GM12878 (cell line): ENCODE data around the gene ATP7B. TPM values are rescaled to one million over a fixed set of nuclear protein-coding genes. Genes with fewer than 3 reads are reported as not detected.
A peak's percentile ranks its signal among the peaks of the same experiment; 100 is the strongest.

Experiments
- BMI1 ChIP-seq: fragments of 450-650 bp; IDR thresholded peaks from 2 replicates; pipeline ENCODE4 v1.6.1; 2016; ENCODE audit warnings: mild to moderate bottlenecking, moderate library complexity, borderline replicate concordance
- GATAD2B ChIP-seq: fragments of 450-650 bp; conservative IDR thresholded peaks from 2 replicates; pipeline ENCODE4 v1.6.1; 2017; ENCODE audit warnings: low read depth, mild to moderate bottlenecking, moderate library complexity
- IRF4 ChIP-seq: IDR thresholded peaks from 2 replicates; pipeline ENCODE4 v1.6.1; 2011; ENCODE audit warnings: low read depth, low read length
- LARP7 ChIP-seq: fragments of 450-650 bp; IDR thresholded peaks from 2 replicates; pipeline ENCODE4 v1.6.1; 2017; ENCODE audit warnings: mild to moderate bottlenecking
- MTA2 ChIP-seq: fragments of 450-650 bp; IDR thresholded peaks from 2 replicates; pipeline ENCODE4 v1.6.1; 2016; ENCODE audit warnings: low read depth, mild to moderate bottlenecking, moderate library complexity
- NR2F1 ChIP-seq: fragments of 450-650 bp; conservative IDR thresholded peaks from 2 replicates; pipeline ENCODE4 v1.6.1; 2017; ENCODE audit warnings: mild to moderate bottlenecking
- PAX5 ChIP-seq: IDR thresholded peaks from 2 replicates; pipeline ENCODE4 v1.6.1; 2011; ENCODE audit warnings: low read depth, low read length, borderline replicate concordance
- PAX8 ChIP-seq: fragments of 450-650 bp; IDR thresholded peaks from 2 replicates; pipeline ENCODE4 v1.6.1; 2017; ENCODE audit warnings: mild to moderate bottlenecking, moderate library complexity
- RAD51 ChIP-seq: fragments of 450-650 bp; IDR thresholded peaks from 2 replicates; pipeline ENCODE4 v1.6.1; 2016; ENCODE audit warnings: moderate library complexity, mild to moderate bottlenecking, inconsistent platforms
- RB1 ChIP-seq: fragments of 450-650 bp; formaldehyde crosslinking; IDR thresholded peaks from 2 replicates; pipeline ENCODE4 v1.6.1; 2017; ENCODE audit warnings: mild to moderate bottlenecking, borderline replicate concordance
- RUNX3 ChIP-seq: IDR thresholded peaks from 2 replicates; pipeline ENCODE4 v1.6.1; 2012; ENCODE audit warnings: low read length, inconsistent platforms
- SMARCA5 ChIP-seq: fragments of 450-650 bp; IDR thresholded peaks from 2 replicates; pipeline ENCODE4 v1.6.1; 2017; ENCODE audit warnings: mild to moderate bottlenecking
- SRF ChIP-seq, 2 experiments: IDR thresholded peaks; 2 replicates each; pipeline ENCODE4 v1.6.1; 2011; ENCODE audit warnings: low read depth in 2 of 2, low read length in 2 of 2, mild to moderate bottlenecking in 1 of 2, moderate library complexity in 1 of 2
- STAT1 ChIP-seq: fragments of 450-650 bp; conservative IDR thresholded peaks from 2 replicates; pipeline ENCODE4 v1.6.1; 2014; ENCODE audit warnings: antibody characterized with exemption, mild to moderate bottlenecking
- polyA plus RNA-seq, 11 experiments: library from polyadenylated mRNA; depleted of rRNA in 4 of 11; unstranded in 6 of 11; stranded (reverse) in 5 of 11; fragments of >200 nt; fragmentation: Nextera tagmentation in 4 of 11; fragmentation: Illumina TruSeq in 1 of 11; extraction: Ambion mirVana in 4 of 11; extraction: Trizol in 1 of 11; gene quantifications; 1 replicate in 1 of 11; 2 replicates in 10 of 11; pipeline versions ENCODE4 v1.2.1 to v1.2.3, GENCODE V29; 2011 to 2016; ENCODE audit warnings: inconsistent platforms in 2 of 11, missing spikeins in 2 of 11, low read depth in 1 of 11
- total RNA-seq, 4 experiments: library from RNA; depleted of rRNA in 3 of 4; stranded (reverse); fragments of >200 nt in 3 of 4; fragmentation: Illumina TruSeq in 1 of 4; extraction: Trizol in 1 of 4; gene quantifications; 2 replicates each; pipeline versions ENCODE4 v1.2.1 to v1.2.3, GENCODE V29; 2013 to 2021
- TF ChIP-seq, protein P1 (sequence below): IDR thresholded peaks from 2 replicates; pipeline ENCODE4 v1.6.1; 2012; ENCODE audit warnings: improper control_type of control experiment, low read depth, low read length; ENCODE audit not compliant: insufficient replicate concordance
- TF ChIP-seq, protein P2 (sequence below): IDR thresholded peaks from 2 replicates; pipeline ENCODE4 v1.6.1; 2012; ENCODE audit warnings: low read depth, low read length, improper control_type of control experiment
- TF ChIP-seq, protein P3 (sequence below): fragments of 450-650 bp; IDR thresholded peaks from 2 replicates; pipeline ENCODE4 v1.6.1; 2017; ENCODE audit warnings: mild to moderate bottlenecking, low read depth, inconsistent platforms; ENCODE audit not compliant: poor library complexity, severe bottlenecking
- TF ChIP-seq, protein P4 (sequence below): IDR thresholded peaks from 2 replicates; pipeline ENCODE4 v1.6.1; 2012; ENCODE audit warnings: low read depth, low read length, improper control_type of control experiment
- TF ChIP-seq, protein P5 (sequence below): fragments of 450-650 bp; IDR thresholded peaks from 2 replicates; pipeline ENCODE4 v1.6.1; 2014; ENCODE audit warnings: mild to moderate bottlenecking

ATP7B gene
- total and polyA plus RNA-seq, 10 of the 15 experiments (the other 5 are each of a cell fraction or from before 2014, with no cell fraction given) = under 0.01 to 1.1 (median 0.06) TPM; not detected in 2

DNA sequence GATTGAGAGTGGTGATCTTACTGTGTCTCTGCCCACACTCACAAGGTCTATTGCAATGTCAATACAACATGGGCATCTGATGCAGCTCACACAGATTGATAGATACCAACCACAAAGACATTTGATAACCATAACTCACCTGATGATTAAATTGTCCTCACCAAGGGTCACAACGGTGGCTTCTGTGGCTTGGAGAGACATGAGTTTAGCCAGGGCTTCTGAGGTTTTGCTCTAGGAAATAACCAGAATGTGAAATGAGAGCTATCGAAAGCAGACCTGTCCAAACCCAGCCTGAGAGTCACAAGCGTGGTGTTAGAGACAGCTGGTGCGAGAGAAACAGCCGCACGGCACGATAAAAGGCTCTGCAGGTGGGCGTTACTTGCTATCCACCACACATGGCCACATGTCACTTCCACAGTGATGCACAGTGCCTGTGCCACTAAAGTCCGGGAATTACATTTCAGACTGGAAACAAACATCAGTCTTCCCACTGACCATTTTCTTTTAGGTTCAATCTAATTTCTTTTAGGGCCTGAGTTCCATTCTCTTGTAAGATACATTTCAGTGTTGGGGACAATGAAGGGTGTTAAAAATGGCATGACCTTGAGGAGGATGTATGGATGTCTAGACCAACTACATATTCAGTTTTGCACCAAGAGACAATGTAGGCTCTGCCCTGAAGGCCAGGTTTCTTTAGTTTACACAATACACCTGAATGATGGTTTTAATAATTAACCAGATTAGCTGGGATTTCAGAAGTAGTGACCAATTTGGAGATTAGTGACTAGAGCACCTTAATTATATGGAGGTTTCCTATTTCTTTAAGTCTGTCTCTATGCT is 53.7 kb downstream of the ATP7B start (continued):
- TF ChIP-seq, protein P1, sequence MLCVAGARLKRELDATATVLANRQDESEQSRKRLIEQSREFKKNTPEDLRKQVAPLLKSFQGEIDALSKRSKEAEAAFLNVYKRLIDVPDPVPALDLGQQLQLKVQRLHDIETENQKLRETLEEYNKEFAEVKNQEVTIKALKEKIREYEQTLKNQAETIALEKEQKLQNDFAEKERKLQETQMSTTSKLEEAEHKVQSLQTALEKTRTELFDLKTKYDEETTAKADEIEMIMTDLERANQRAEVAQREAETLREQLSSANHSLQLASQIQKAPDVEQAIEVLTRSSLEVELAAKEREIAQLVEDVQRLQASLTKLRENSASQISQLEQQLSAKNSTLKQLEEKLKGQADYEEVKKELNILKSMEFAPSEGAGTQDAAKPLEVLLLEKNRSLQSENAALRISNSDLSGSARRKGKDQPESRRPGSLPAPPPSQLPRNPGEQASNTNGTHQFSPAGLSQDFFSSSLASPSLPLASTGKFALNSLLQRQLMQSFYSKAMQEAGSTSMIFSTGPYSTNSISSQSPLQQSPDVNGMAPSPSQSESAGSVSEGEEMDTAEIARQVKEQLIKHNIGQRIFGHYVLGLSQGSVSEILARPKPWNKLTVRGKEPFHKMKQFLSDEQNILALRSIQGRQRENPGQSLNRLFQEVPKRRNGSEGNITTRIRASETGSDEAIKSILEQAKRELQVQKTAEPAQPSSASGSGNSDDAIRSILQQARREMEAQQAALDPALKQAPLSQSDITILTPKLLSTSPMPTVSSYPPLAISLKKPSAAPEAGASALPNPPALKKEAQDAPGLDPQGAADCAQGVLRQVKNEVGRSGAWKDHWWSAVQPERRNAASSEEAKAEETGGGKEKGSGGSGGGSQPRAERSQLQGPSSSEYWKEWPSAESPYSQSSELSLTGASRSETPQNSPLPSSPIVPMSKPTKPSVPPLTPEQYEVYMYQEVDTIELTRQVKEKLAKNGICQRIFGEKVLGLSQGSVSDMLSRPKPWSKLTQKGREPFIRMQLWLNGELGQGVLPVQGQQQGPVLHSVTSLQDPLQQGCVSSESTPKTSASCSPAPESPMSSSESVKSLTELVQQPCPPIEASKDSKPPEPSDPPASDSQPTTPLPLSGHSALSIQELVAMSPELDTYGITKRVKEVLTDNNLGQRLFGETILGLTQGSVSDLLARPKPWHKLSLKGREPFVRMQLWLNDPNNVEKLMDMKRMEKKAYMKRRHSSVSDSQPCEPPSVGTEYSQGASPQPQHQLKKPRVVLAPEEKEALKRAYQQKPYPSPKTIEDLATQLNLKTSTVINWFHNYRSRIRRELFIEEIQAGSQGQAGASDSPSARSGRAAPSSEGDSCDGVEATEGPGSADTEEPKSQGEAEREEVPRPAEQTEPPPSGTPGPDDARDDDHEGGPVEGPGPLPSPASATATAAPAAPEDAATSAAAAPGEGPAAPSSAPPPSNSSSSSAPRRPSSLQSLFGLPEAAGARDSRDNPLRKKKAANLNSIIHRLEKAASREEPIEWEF = peak; percentile 57
- TF ChIP-seq LARP7 = no peak
- no peak for TF ChIP-seq STAT1
- TF ChIP-seq PAX5 = peak; percentile 58; the same call in 1 of the 2 replicates
- TF ChIP-seq, protein P2, sequence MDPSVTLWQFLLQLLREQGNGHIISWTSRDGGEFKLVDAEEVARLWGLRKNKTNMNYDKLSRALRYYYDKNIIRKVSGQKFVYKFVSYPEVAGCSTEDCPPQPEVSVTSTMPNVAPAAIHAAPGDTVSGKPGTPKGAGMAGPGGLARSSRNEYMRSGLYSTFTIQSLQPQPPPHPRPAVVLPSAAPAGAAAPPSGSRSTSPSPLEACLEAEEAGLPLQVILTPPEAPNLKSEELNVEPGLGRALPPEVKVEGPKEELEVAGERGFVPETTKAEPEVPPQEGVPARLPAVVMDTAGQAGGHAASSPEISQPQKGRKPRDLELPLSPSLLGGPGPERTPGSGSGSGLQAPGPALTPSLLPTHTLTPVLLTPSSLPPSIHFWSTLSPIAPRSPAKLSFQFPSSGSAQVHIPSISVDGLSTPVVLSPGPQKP = no peak
- TF ChIP-seq, protein P3, sequence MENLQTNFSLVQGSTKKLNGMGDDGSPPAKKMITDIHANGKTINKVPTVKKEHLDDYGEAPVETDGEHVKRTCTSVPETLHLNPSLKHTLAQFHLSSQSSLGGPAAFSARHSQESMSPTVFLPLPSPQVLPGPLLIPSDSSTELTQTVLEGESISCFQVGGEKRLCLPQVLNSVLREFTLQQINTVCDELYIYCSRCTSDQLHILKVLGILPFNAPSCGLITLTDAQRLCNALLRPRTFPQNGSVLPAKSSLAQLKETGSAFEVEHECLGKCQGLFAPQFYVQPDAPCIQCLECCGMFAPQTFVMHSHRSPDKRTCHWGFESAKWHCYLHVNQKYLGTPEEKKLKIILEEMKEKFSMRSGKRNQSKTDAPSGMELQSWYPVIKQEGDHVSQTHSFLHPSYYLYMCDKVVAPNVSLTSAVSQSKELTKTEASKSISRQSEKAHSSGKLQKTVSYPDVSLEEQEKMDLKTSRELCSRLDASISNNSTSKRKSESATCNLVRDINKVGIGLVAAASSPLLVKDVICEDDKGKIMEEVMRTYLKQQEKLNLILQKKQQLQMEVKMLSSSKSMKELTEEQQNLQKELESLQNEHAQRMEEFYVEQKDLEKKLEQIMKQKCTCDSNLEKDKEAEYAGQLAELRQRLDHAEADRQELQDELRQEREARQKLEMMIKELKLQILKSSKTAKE = peak; percentile 75
- peak; percentile 63; the same call in 1 of the 2 replicates for TF ChIP-seq RAD51
- peak; percentile 70 for TF ChIP-seq GATAD2B
- 0 out of 2 replicates have a peak, but pooled peaks have one; percentile 21 for TF ChIP-seq RB1
- peak; percentile 17; the same call in 1 of the 2 replicates for TF ChIP-seq RUNX3
- TF ChIP-seq IRF4 = 0 out of 2 replicates have a peak, but pooled peaks have one; percentile 28
- TF ChIP-seq, protein P4, sequence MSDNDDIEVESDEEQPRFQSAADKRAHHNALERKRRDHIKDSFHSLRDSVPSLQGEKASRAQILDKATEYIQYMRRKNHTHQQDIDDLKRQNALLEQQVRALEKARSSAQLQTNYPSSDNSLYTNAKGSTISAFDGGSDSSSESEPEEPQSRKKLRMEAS = peak; percentile 15; the same call in 1 of the 2 replicates
- TF ChIP-seq BMI1 = peak; percentile 65
- TF ChIP-seq SRF (IDR thresholded peaks at IDR 0.05; ENCODE audit: low read depth in 2 of 2, low read length in 2 of 2) = no peak
- peak; percentile 98 for TF ChIP-seq NR2F1
- no peak for TF ChIP-seq PAX8
- TF ChIP-seq MTA2 = peak; percentile 89; the same call in 1 of the 2 replicates
- TF ChIP-seq, protein P5, sequence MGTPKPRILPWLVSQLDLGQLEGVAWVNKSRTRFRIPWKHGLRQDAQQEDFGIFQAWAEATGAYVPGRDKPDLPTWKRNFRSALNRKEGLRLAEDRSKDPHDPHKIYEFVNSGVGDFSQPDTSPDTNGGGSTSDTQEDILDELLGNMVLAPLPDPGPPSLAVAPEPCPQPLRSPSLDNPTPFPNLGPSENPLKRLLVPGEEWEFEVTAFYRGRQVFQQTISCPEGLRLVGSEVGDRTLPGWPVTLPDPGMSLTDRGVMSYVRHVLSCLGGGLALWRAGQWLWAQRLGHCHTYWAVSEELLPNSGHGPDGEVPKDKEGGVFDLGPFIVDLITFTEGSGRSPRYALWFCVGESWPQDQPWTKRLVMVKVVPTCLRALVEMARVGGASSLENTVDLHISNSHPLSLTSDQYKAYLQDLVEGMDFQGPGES = no peak
- peak; percentile 77 for TF ChIP-seq SMARCA5
